HepG2 (cell line): Measurements from ENCODE around the gene BICDL2. TPM values are rescaled to one million over a fixed set of nuclear protein-coding genes. Genes with fewer than 3 reads are reported as not detected.
A peak's percentile ranks its signal among the peaks of the same experiment; 100 is the strongest.

Source experiments
- AKAP8 ChIP-seq: sonication (generic); formaldehyde crosslinking; IDR thresholded peaks from 2 replicates; pipeline ENCODE4 v1.5.1; 2020; ENCODE audit warnings: mild to moderate bottlenecking, missing genetic modification reagents
- ATF7-NPFF ChIP-seq: sonication (generic); formaldehyde crosslinking; IDR thresholded peaks from 2 replicates; pipeline ENCODE4 v1.8.1; 2023; ENCODE audit warnings: mild to moderate bottlenecking, low read depth, missing genetic modification reagents, moderate library complexity
- BHLHE40 ChIP-seq: IDR thresholded peaks from 2 replicates; pipeline ENCODE4 v1.6.1; 2011; ENCODE audit warnings: low read length, improper control_type of control experiment
- ELF3 ChIP-seq: IDR thresholded peaks from 2 replicates; pipeline ENCODE4 v1.6.1; 2016; ENCODE audit warnings: missing genetic modification reagents, missing compliant biosample characterization
- FOSL2 ChIP-seq: sonication (generic); formaldehyde crosslinking; IDR thresholded peaks from 2 replicates; pipeline ENCODE4 v1.4.0; 2020; ENCODE audit warnings: missing genetic modification reagents
- FOXP1 ChIP-seq, 2 experiments: fragments of 450-650 bp in 1 of 2; IDR thresholded peaks; 2 replicates each; pipeline ENCODE4 v1.6.1; 2017 to 2018; ENCODE audit warnings: antibody characterized with exemption in 1 of 2
- KLF11 ChIP-seq: IDR thresholded peaks from 2 replicates; pipeline ENCODE4 v1.6.1; 2016; ENCODE audit warnings: missing compliant biosample characterization
- MAFG ChIP-seq: sonication (generic); formaldehyde crosslinking; IDR thresholded peaks from 2 replicates; pipeline ENCODE4 v1.5.1; 2020; ENCODE audit warnings: mild to moderate bottlenecking, missing genetic modification reagents
- MEIS1 ChIP-seq: sonication (generic); formaldehyde crosslinking; IDR thresholded peaks from 2 replicates; pipeline ENCODE4 v1.9.0; 2021; ENCODE audit warnings: mild to moderate bottlenecking, missing genetic modification reagents, moderate library complexity, borderline replicate concordance
- MLLT10 ChIP-seq: sonication (generic); formaldehyde crosslinking; IDR thresholded peaks from 2 replicates; pipeline ENCODE4 v1.4.0; 2020; ENCODE audit warnings: missing genetic modification reagents
- NR1H2 ChIP-seq: sonication (generic); formaldehyde crosslinking; IDR thresholded peaks from 2 replicates; pipeline ENCODE4 v1.8.1; 2022; ENCODE audit warnings: low read depth, missing genetic modification reagents, borderline replicate concordance
- NRL ChIP-seq: sonication (generic); formaldehyde crosslinking; IDR thresholded peaks from 2 replicates; pipeline ENCODE4 v1.5.0; 2020; ENCODE audit warnings: missing genetic modification reagents, mild to moderate bottlenecking, moderate library complexity, borderline replicate concordance
- SALL1 ChIP-seq: sonication (generic); formaldehyde crosslinking; IDR thresholded peaks from 2 replicates; pipeline ENCODE4 v1.8.0; 2022; ENCODE audit warnings: mild to moderate bottlenecking, missing genetic modification reagents
- SMARCC2 ChIP-seq: fragments of 450-650 bp; IDR thresholded peaks from 2 replicates; pipeline ENCODE4 v1.6.1; 2017; ENCODE audit warnings: antibody characterized with exemption, mild to moderate bottlenecking
- UBTF ChIP-seq: sonication (generic); formaldehyde crosslinking; IDR thresholded peaks from 2 replicates; pipeline ENCODE4 v1.4.0; 2020; ENCODE audit warnings: mild to moderate bottlenecking, missing genetic modification reagents
- ZFX ChIP-seq: sonication (generic); formaldehyde crosslinking; IDR thresholded peaks from 2 replicates; pipeline ENCODE4 v1.4.0; 2020; ENCODE audit warnings: mild to moderate bottlenecking, low read depth, missing genetic modification reagents, moderate library complexity
- ZFY ChIP-seq: sonication (generic); formaldehyde crosslinking; IDR thresholded peaks from 2 replicates; pipeline ENCODE4 v1.4.0; 2020; ENCODE audit warnings: missing genetic modification reagents
- ZNF235 ChIP-seq: sonication (generic); formaldehyde crosslinking; IDR thresholded peaks from 2 replicates; pipeline ENCODE4 v1.8.1; 2023; ENCODE audit warnings: mild to moderate bottlenecking, missing genetic modification reagents, borderline replicate concordance
- ZNF260 ChIP-seq: sonication (generic); formaldehyde crosslinking; IDR thresholded peaks from 2 replicates; pipeline ENCODE4 v1.4.0; 2020; ENCODE audit warnings: missing genetic modification reagents, low read depth, mild to moderate bottlenecking, borderline replicate concordance
- ZNF33B ChIP-seq: sonication (generic); formaldehyde crosslinking; IDR thresholded peaks from 2 replicates; pipeline ENCODE4 v1.5.1; 2020; ENCODE audit warnings: mild to moderate bottlenecking, missing genetic modification reagents
- ZNF430 ChIP-seq: sonication (generic); formaldehyde crosslinking; IDR thresholded peaks from 2 replicates; pipeline ENCODE4 v1.9.0; 2021; ENCODE audit warnings: mild to moderate bottlenecking, missing genetic modification reagents
- ZUFSP ChIP-seq: sonication (generic); formaldehyde crosslinking; IDR thresholded peaks from 2 replicates; pipeline ENCODE4 v1.9.0; 2021; ENCODE audit warnings: missing genetic modification reagents, mild to moderate bottlenecking, borderline replicate concordance
- polyA plus RNA-seq, 8 experiments: library from polyadenylated mRNA; depleted of rRNA in 3 of 8; stranded (reverse) in 7 of 8; unstranded in 1 of 8; fragments of >200 nt; fragmentation: Illumina TruSeq in 4 of 8; extraction: Trizol in 4 of 8; gene quantifications; 2 replicates each; pipeline versions ENCODE4 v1.2.1 to v1.2.3, GENCODE V29; 2011 to 2016; ENCODE audit warnings: low read depth in 4 of 8, missing spikeins in 1 of 8, mixed read lengths in 1 of 8; ENCODE audit not compliant: insufficient read depth in 1 of 8
- total RNA-seq, 5 experiments: library from RNA; depleted of rRNA; stranded (reverse); fragments of >200 nt; fragmentation: Illumina TruSeq; extraction: Trizol; gene quantifications; 2 replicates each; pipeline ENCODE4 v1.2.3, GENCODE V29; 2016; ENCODE audit warnings: low read depth in 1 of 5
- TF ChIP-seq, protein P1 (sequence below): sonication (generic); formaldehyde crosslinking; IDR thresholded peaks from 2 replicates; pipeline ENCODE4 v1.5.0; 2020; ENCODE audit warnings: missing genetic modification reagents
- TF ChIP-seq, protein P2 (sequence below): sonication (generic); formaldehyde crosslinking; IDR thresholded peaks from 2 replicates; pipeline ENCODE4 v1.4.0; 2020; ENCODE audit warnings: missing genetic modification reagents
- TF ChIP-seq, protein P3 (sequence below): sonication (generic); formaldehyde crosslinking; IDR thresholded peaks from 2 replicates; pipeline ENCODE4 v1.5.0; 2020; ENCODE audit warnings: missing genetic modification reagents

The BICDL2 gene
- total and polyA plus RNA-seq, 2 of the 13 experiments (the other 11 are each of a cell fraction or from before 2014, with no cell fraction given): 0.12 TPM; not detected in 1

DNA sequence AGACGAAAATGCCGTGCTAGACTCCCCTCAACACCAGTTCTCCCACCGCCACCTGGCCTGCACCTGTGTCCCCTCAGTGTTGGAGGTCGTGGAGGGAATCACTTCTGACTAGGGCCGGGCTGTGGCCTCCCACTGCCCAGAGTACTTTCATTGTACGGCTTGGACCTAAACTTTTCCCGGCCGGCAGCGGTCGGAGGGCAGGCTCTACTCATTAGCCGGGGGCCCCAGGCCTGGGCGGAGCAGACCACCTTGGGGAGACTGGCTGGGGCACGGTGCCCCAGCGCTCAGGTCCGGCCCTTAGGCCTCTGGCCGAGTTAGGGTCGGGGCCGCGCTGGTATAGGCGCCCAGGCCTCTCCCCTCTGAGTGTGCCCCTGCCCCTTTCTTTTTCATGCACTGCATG, 19.4 kb downstream of the BICDL2 start (continued):
- TF ChIP-seq ATF7-NPFF: no peak
- TF ChIP-seq MEIS1 (CRISPR knock-in tag): no peak
- no peak for TF ChIP-seq SALL1 (CRISPR knock-in tag)
- TF ChIP-seq ELF3: no peak
- no peak for TF ChIP-seq ZNF260 (CRISPR knock-in tag)
- TF ChIP-seq FOXP1 (IDR thresholded peaks at IDR 0.05): no peak
- no peak for TF ChIP-seq FOXP1 (CRISPR knock-in tag; IDR thresholded peaks at IDR 0.05)
- no peak for TF ChIP-seq MLLT10 (CRISPR knock-in tag)
- peak; percentile 66; the same call in 1 of the 2 replicates for TF ChIP-seq ZFY (CRISPR knock-in tag)
- TF ChIP-seq, protein P1, sequence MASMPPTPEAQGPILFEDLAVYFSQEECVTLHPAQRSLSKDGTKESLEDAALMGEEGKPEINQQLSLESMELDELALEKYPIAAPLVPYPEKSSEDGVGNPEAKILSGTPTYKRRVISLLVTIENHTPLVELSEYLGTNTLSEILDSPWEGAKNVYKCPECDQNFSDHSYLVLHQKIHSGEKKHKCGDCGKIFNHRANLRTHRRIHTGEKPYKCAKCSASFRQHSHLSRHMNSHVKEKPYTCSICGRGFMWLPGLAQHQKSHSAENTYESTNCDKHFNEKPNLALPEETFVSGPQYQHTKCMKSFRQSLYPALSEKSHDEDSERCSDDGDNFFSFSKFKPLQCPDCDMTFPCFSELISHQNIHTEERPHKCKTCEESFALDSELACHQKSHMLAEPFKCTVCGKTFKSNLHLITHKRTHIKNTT: no peak
- no peak for TF ChIP-seq NR1H2 (CRISPR knock-in tag)
- TF ChIP-seq NRL (CRISPR knock-in tag): 0 out of 2 replicates have a peak, but pooled peaks have one; percentile 20
- no peak for TF ChIP-seq MAFG (CRISPR knock-in tag)
- TF ChIP-seq ZNF430 (CRISPR knock-in tag): no peak; the same call in 1 of the 2 replicates
- TF ChIP-seq ZNF33B (CRISPR knock-in tag): no peak
- no peak for TF ChIP-seq FOSL2
- TF ChIP-seq KLF11 (CRISPR knock-in tag): no peak
- peak; percentile 27; the same call in 1 of the 2 replicates for TF ChIP-seq UBTF (CRISPR knock-in tag)
- TF ChIP-seq BHLHE40: no peak
- TF ChIP-seq SMARCC2: no peak
- peak; percentile 60; the same call in 1 of the 2 replicates for TF ChIP-seq ZFX (CRISPR knock-in tag)
- TF ChIP-seq AKAP8: no peak
- no peak for TF ChIP-seq ZNF235 (CRISPR knock-in tag)
- no peak for TF ChIP-seq ZUFSP
- TF ChIP-seq, protein P2, sequence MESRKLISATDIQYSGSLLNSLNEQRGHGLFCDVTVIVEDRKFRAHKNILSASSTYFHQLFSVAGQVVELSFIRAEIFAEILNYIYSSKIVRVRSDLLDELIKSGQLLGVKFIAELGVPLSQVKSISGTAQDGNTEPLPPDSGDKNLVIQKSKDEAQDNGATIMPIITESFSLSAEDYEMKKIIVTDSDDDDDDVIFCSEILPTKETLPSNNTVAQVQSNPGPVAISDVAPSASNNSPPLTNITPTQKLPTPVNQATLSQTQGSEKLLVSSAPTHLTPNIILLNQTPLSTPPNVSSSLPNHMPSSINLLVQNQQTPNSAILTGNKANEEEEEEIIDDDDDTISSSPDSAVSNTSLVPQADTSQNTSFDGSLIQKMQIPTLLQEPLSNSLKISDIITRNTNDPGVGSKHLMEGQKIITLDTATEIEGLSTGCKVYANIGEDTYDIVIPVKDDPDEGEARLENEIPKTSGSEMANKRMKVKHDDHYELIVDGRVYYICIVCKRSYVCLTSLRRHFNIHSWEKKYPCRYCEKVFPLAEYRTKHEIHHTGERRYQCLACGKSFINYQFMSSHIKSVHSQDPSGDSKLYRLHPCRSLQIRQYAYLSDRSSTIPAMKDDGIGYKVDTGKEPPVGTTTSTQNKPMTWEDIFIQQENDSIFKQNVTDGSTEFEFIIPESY: no peak
- TF ChIP-seq, protein P3, sequence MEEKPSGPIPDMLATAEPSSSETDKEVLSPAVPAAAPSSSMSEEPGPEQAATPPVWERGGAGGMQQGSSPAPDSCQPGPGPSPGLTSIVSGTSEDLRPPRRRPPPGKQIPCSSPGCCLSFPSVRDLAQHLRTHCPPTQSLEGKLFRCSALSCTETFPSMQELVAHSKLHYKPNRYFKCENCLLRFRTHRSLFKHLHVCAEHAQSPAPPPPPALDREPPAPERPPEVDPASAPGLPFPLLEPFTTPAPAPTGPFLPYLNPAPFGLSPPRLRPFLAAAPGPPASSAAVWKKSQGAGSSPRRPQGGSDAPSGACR: no peak
